WERI-Rb-1 (cell line): ENCODE results near the gene AFF1.

Source experiments
- DNase-seq: peaks from one replicate; pipeline ENCODE4 v3.0.0-alpha.2; 2020
- H3K27ac ChIP-seq: fragments of 250-450 bp; sonication (Bioruptor Pico); 2 replicates; pipeline ENCODE4 v1.5.1; 2020; ENCODE audit warnings: mild to moderate bottlenecking, moderate library complexity
- H3K27me3 ChIP-seq: fragments of 250-450 bp; sonication (Bioruptor Pico); 2 replicates; pipeline ENCODE4 v1.5.1; 2021; ENCODE audit warnings: mild to moderate bottlenecking, low read depth, moderate library complexity; ENCODE audit not compliant: insufficient read depth, severe bottlenecking
- H3K36me3 ChIP-seq: fragments of 250-450 bp; sonication (Bioruptor Pico); 2 replicates; pipeline ENCODE4 v1.5.1; 2020; ENCODE audit warnings: mild to moderate bottlenecking, moderate library complexity
- H3K4me3 ChIP-seq: 2 replicates; pipeline ENCODE4 v1.5.1; 2011; ENCODE audit warnings: low read depth, mild to moderate bottlenecking, control low read depth, low read length
- H3K9me3 ChIP-seq: fragments of 250-450 bp; sonication (Bioruptor Pico); 2 replicates; pipeline ENCODE4 v1.5.1; 2021; ENCODE audit warnings: mild to moderate bottlenecking, moderate library complexity; ENCODE audit not compliant: severe bottlenecking
- CTCF ChIP-seq: IDR thresholded peaks from 2 replicates; pipeline ENCODE4 v1.5.1; 2011; ENCODE audit warnings: low read depth, mild to moderate bottlenecking, control low read depth, inconsistent platforms, low read length

The AFF1 gene

DNA sequence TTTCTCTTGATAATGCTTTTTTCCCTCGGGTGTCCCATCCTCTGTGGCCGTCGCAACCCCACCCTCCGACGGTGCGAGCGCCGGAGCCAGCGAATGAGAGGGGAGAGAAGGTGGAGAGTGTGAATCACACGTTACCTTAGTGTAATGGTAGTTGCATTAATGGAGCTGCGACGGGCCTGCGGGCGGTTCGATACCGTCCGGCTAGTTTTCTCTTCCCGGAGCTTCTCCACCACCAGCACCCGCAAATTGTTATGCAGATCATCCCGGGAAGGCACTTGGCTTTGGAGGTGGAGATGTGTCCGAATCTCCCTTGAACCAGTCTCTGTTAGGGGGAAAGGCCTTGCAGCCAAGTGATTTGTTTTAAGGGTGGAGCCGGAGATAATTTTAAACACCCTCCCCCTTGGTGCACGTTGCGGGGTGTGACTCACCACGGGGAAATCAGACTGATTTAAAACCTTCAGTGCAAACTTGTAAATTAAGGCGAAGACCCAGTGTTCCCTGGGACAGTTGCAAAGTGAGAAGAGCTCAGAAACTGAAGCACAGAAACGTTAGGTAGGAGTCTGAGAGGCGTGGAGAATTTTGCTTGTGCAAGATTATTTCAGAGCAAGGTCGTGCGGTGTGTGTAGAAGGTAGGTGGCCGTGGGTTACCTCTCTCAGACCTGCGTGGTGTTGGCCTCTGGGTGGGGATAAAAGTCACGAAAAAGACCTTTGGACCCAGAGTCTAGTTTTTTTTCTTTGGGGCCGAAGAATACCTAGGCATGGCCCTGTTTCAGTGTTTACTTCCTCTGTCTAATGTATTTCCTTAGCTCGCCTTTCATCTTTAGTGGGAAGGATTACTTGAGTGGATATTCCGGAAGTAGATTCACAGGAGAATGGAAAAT is 1.3 kb downstream of the AFF1 start:
- H3K36me3 ChIP-seq, result no peaks in the 10 kb centered on the region
- no peak for TF ChIP-seq CTCF
- no peaks in the 10 kb centered on the region for H3K27me3 ChIP-seq
- DNase-seq, result peak; percentile 57
- H3K27ac ChIP-seq, result peak overlapping the region; percentile 82
- H3K4me3 ChIP-seq, result peak overlapping the region; percentile 89
- H3K9me3 ChIP-seq, result no peaks in the 10 kb centered on the region

DNA sequence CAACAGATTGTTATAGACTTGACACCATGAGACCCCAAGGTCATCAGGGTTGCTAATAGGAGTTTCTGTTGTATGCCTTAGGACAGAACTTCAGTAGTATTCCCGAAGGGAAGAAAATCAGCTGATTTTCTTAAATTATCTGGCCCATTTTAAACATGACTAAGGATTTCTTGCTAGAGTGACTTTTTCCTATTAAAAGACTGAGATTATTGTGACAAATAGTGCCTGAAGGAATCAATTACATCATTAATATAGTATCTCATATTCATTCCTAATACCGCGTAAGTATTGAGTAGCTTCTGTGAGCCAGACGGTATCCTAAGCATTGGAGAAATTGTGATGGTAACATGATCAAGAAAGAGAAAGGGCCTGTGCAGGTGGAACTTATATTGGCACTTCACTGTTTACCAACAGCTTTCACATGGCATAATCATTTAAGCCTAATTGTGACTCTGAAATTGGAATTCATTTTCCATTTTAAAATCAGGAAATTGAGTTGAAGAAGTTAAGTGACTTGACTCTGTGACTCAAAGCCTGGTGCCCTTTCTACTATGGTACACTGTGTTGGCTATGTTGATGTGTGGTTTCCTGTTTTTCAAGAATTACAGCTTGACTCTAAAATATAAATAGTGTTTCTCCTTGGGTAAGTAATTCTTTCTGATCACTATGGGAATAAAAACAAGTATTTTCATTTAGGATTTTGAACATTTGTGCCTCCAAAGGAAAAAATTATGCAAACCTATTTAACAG is 4.1 kb downstream of the AFF1 start:
- Histone ChIP-seq H3K27ac (no peak overlapping the region), H3K4me3 (no peak overlapping the region), H3K27me3 (no peaks in the 10 kb centered on the region), H3K36me3 (no peaks in the 10 kb centered on the region), H3K9me3 (no peaks in the 10 kb centered on the region)
- TF ChIP-seq CTCF, result no peak
- DNase-seq, result no peak

DNA sequence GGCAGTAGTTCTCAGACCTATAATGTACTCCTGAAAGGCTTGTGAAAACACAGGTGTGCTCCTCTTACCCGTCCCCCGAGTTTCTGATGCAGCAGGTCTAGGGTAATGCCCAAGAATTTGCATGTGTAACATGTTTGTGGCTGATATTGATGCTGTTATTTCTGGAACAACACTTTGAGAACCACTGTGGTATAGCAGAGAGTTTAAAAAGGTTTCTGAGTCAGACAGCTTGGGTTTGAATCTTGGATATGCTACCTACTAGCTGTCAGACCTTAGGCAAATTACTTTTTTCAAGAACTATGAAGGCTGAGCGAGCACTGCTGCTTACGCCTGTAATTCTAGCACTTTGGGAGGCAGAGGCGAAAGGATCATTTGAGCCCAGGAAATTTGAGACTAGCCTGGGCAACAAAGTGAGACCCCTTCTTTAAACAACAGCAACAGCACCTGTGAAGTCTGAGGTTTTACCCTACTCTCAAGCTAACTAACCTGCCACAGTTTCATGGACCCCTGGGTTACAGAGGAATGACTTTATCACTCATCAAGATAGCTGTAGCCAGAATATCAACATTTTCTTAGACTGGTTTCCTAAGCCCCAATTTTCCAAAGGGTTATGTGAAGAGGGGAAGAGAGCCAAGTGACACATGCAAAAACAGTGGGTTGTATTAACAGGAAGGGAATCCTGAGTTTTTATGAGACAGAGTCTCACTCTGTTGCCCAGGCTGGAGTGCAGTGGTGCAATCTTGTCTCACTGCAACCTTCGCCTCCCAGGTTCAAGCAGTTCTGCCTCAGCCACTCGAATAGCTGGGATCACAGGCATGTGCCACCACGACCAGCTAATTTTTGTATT is 5.1 kb downstream of the AFF1 start:
- Histone ChIP-seq H3K27ac (no peak overlapping the region), H3K4me3 (no peak overlapping the region), H3K27me3 (no peaks in the 10 kb centered on the region), H3K9me3 (no peaks in the 10 kb centered on the region), H3K36me3 (no peaks in the 10 kb centered on the region)
- no peak for TF ChIP-seq CTCF
- no peak for DNase-seq

- Histone ChIP-seq H3K27ac (no peak overlapping the region), H3K36me3 (no peaks in the 10 kb centered on the region), H3K4me3 (no peak overlapping the region), H3K9me3 (no peaks in the 10 kb centered on the region), H3K27me3 (no peaks in the 10 kb centered on the region)
- no peak for DNase-seq
- no peak for TF ChIP-seq CTCF
These were observed 6.2 kb downstream of the AFF1 start for GRCh38 chr4:86940920-86941460.

DNA sequence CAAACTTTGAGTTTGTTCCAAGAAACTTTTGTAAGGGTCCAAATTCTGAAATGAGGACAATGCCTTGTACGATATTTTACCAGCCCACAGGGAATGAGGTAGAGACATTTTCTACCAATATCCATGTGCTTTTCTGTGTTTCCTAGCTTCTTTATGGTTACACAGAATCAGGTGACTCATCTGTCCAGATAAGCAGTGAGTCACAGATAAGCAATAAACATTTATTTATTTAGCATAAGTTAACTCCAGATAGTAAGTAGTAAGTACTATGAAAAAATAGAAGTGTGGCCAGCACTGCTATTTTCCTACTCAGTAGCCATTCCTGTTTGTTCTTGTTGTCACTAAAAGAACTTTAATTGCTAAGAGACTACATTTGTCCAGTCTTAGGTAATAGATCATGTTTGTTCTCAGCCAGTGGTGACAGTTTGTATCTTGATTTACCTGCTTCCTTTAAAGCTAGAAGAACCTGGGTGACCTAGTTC is 7.4 kb downstream of the AFF1 start:
- no peak overlapping the region for H3K27ac ChIP-seq
- H3K27me3 ChIP-seq, result no peaks in the 10 kb centered on the region
- H3K9me3 ChIP-seq, result no peaks in the 10 kb centered on the region
- no peak overlapping the region for H3K4me3 ChIP-seq
- DNase-seq, result no peak
- H3K36me3 ChIP-seq, result no peaks in the 10 kb centered on the region
- TF ChIP-seq CTCF, result no peak
